HepG2 (cell line): Measurements from ENCODE around the gene PLXNA1. TPM values are rescaled to one million over a fixed set of nuclear protein-coding genes. Genes with fewer than 3 reads are reported as not detected.

Source experiments
- ATAC-seq: fragments of 200-7000 bp; cut with Tn5 transposase; 3 replicates; pipeline ENCODE4 v1.9.1; 2020; ENCODE audit warnings: mild to moderate bottlenecking, moderate library complexity
- BruUV-seq: library from RNA; stranded (reverse); fragments of 400-500 nt; replicated peaks from 2 replicates; lab custom pipeline; 2021; lab: Mats Ljungman, UMichigan
- CTCF ChIA-PET: fragments of 300-600 bp; formaldehyde crosslinking; extraction: SDS; loops from one replicate; lab custom pipeline; 2021; ENCODE audit warnings: low total read pairs, inconsistent platforms, low intra/inter-chr PET ratio; lab: Yijun Ruan, JAX
- POLR2A ChIA-PET: fragments of 350-600 bp; sonication (Branson Sonifier 250); formaldehyde crosslinking; loops from one replicate; lab custom pipeline; 2020; ENCODE audit warnings: antibody characterized with exemption, inconsistent platforms; lab: Yijun Ruan, JAX
- DNase-seq: peaks from one replicate; pipeline ENCODE4 v3.0.0-alpha.2; 2015; ENCODE audit warnings: low spot score
- FAIRE-seq: peaks from 3 replicates; lab custom pipeline; 2011; peaks lifted over from hg19 to GRCh38; lab: Jason Lieb, UNC
- H2AFZ ChIP-seq: one replicate; pipeline ENCODE4 v1.6.1; 2011; ENCODE audit warnings: low read length, inconsistent platforms
- H3K27ac ChIP-seq: fragments of 300-600 bp; 3 replicates; pipeline ENCODE4 v1.8.0; 2011; ENCODE audit warnings: mixed run types, mild to moderate bottlenecking, mixed read lengths, low read length, inconsistent platforms; ENCODE audit not compliant: insufficient read depth; ENCODE audit errors: extremely low read length
- H3K27me3 ChIP-seq, 2 experiments: fragments of 200-600 bp in 1 of 2; 2 replicates in 1 of 2; 3 replicates in 1 of 2; pipeline versions ENCODE4 v1.6.0 to v1.8.0; 2011; ENCODE audit warnings: low read length in 2 of 2, mild to moderate bottlenecking in 2 of 2, moderate library complexity in 2 of 2, inconsistent platforms in 1 of 2; ENCODE audit not compliant: insufficient read depth in 2 of 2, control insufficient read depth in 1 of 2
- H3K36me3 ChIP-seq, 2 experiments: fragments of 200-600 bp in 1 of 2; replicated peaks in 1 of 2; 2 replicates in 1 of 2; 3 replicates in 1 of 2; pipeline versions ENCODE4 v1.5.1 to v1.8.0; 2011; ENCODE audit warnings: low read length in 2 of 2, inconsistent platforms in 1 of 2; ENCODE audit not compliant: insufficient read depth in 2 of 2, control insufficient read depth in 1 of 2
- H3K4me1 ChIP-seq: 2 replicates; pipeline ENCODE4 v1.5.1; 2012; ENCODE audit warnings: low read length, inconsistent platforms; ENCODE audit not compliant: insufficient read depth
- H3K4me2 ChIP-seq: 2 replicates; pipeline ENCODE4 v1.6.0; 2011; ENCODE audit warnings: low read depth, low read length, inconsistent platforms
- H3K4me3 ChIP-seq, 3 experiments: fragments of 200-600 bp in 1 of 3; sonication (generic), shearing (Covaris generic) in 1 of 3; replicated peaks in 1 of 3; 2 replicates each; pipeline ENCODE4 v1.5.1; 2011 to 2016; ENCODE audit warnings: low read length in 3 of 3, inconsistent platforms in 2 of 3, low read depth in 2 of 3, mild to moderate bottlenecking in 2 of 3, control low read depth in 1 of 3, mixed read lengths in 1 of 3; ENCODE audit not compliant: insufficient read depth in 1 of 3
- H3K79me2 ChIP-seq: one replicate; pipeline ENCODE4 v1.6.1; 2011; ENCODE audit warnings: low read length, inconsistent platforms; ENCODE audit not compliant: insufficient read depth
- H3K9ac ChIP-seq: 2 replicates; pipeline ENCODE4 v1.6.0; 2011; ENCODE audit warnings: mild to moderate bottlenecking, low read depth, low read length, inconsistent platforms; ENCODE audit not compliant: insufficient read depth
- H3K9me3 ChIP-seq: 2 replicates; pipeline ENCODE4 v1.5.1; 2012; ENCODE audit warnings: mild to moderate bottlenecking, low read length
- H4K20me1 ChIP-seq: 2 replicates; pipeline ENCODE4 v1.6.0; 2011; ENCODE audit warnings: inconsistent platforms, mild to moderate bottlenecking, low read length, moderate library complexity; ENCODE audit not compliant: insufficient read depth
- STAG1 ChIP-seq: sonication (generic); formaldehyde crosslinking; IDR thresholded peaks from 2 replicates; pipeline ENCODE4 v1.4.0; 2020; ENCODE audit warnings: missing genetic modification reagents
- WGBS: methylation state at CpG from one replicate; pipeline ENCODE4 v1.1.6; 2017; ENCODE audit warnings: low lambda C conversion rate; 5-methylcytosine and 5-hydroxymethylcytosine counted together
- in situ Hi-C: cut with HindIII; loops from 2 replicates; pipeline ENCODE4 v1.10.0; 2017; ENCODE audit warnings: low pct_unique_long_range_greater_than_20kb; ENCODE audit not compliant: extremely low pct_ligation_motif_present
- intact Hi-C: fragments of 100-400 bp; cut with micrococcal nuclease; formaldehyde crosslinking; loops from one replicate; pipeline ENCODE4 v1.10.0; 2022; ENCODE audit not compliant: unreplicated experiment
- polyA plus RNA-seq, 8 experiments: library from polyadenylated mRNA; depleted of rRNA in 3 of 8; stranded (reverse) in 7 of 8; unstranded in 1 of 8; fragments of >200 nt; fragmentation: Illumina TruSeq in 4 of 8; extraction: Trizol in 4 of 8; gene quantifications; 2 replicates each; pipeline versions ENCODE4 v1.2.1 to v1.2.3, GENCODE V29; 2011 to 2016; ENCODE audit warnings: low read depth in 4 of 8, missing spikeins in 1 of 8, mixed read lengths in 1 of 8; ENCODE audit not compliant: insufficient read depth in 1 of 8
- total RNA-seq, 5 experiments: library from RNA; depleted of rRNA; stranded (reverse); fragments of >200 nt; fragmentation: Illumina TruSeq; extraction: Trizol; gene quantifications; 2 replicates each; pipeline ENCODE4 v1.2.3, GENCODE V29; 2016; ENCODE audit warnings: low read depth in 1 of 5
- TF ChIP-seq, protein P1 (sequence below): sonication (generic); formaldehyde crosslinking; IDR thresholded peaks from 2 replicates; pipeline ENCODE4 v1.5.0; 2020; ENCODE audit warnings: mild to moderate bottlenecking, missing genetic modification reagents, moderate library complexity
- TF ChIP-seq, protein P2 (sequence below): IDR thresholded peaks from 2 replicates; pipeline ENCODE4 v1.6.1; 2016
- TF ChIP-seq, protein P3 (sequence below): sonication (generic); formaldehyde crosslinking; IDR thresholded peaks from 2 replicates; pipeline ENCODE4 v1.9.0; 2021; ENCODE audit warnings: mild to moderate bottlenecking, missing genetic modification reagents
- TF ChIP-seq, protein P4 (sequence below): sonication (generic); formaldehyde crosslinking; IDR thresholded peaks from 2 replicates; pipeline ENCODE4 v1.4.0; 2020; ENCODE audit warnings: missing genetic modification reagents

Gene PLXNA1
- total and polyA plus RNA-seq, 2 of the 13 experiments (the other 11 are each of a cell fraction or from before 2014, with no cell fraction given) = 16.6 to 18.2 TPM

DNA sequence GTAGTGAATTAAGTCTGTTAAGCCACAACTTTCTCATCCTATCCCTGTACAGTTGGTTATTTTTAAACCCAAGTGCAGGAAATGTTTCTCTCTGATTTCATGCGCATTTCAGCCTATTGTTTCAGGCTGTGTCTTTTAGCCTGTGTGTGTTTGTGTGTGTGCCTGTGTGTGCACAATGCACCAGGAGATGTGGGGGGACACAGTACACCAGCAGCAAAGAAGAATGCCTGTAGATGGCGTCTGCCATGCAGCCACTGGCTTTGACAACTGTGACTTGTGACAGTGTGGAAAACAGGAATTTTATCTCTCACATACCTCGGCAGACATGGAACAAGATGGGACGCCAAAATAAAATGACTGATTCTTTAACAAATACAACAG lies 43.6 kb upstream of the PLXNA1 start:
- no TSS peak for BruUV-seq
- ChIA-PET CTCF (no interaction called here), POLR2A (no interaction called here)
- Histone ChIP-seq H3K4me1 (no peaks in the 10 kb centered on the region), H4K20me1 (no peaks in the 10 kb centered on the region), H3K9me3 (no peaks in the 10 kb centered on the region), H2AFZ (no peak overlapping the region), H3K9ac (no peak overlapping the region), H3K4me2 (no peak overlapping the region), H3K27ac (no peak overlapping the region), H3K27me3 (no peaks in the 10 kb centered on the region), H3K36me3 (peaks cover 0 to 2% of the 10 kb centered on the region in 2 experiments; a peak in 2 of 5 replicates), H3K79me2 (no peaks in the 10 kb centered on the region), H3K4me3 (no peak overlapping the region)
- DNase-seq (no peak), FAIRE-seq (peak; percentile 21), ATAC-seq (peak; percentile 69)
- in situ Hi-C loops = no loop called here
- TF ChIP-seq, protein P1, sequence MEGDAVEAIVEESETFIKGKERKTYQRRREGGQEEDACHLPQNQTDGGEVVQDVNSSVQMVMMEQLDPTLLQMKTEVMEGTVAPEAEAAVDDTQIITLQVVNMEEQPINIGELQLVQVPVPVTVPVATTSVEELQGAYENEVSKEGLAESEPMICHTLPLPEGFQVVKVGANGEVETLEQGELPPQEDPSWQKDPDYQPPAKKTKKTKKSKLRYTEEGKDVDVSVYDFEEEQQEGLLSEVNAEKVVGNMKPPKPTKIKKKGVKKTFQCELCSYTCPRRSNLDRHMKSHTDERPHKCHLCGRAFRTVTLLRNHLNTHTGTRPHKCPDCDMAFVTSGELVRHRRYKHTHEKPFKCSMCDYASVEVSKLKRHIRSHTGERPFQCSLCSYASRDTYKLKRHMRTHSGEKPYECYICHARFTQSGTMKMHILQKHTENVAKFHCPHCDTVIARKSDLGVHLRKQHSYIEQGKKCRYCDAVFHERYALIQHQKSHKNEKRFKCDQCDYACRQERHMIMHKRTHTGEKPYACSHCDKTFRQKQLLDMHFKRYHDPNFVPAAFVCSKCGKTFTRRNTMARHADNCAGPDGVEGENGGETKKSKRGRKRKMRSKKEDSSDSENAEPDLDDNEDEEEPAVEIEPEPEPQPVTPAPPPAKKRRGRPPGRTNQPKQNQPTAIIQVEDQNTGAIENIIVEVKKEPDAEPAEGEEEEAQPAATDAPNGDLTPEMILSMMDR (CRISPR knock-in tag) = peak; percentile 54
- peak; percentile 53 for TF ChIP-seq STAG1
- TF ChIP-seq, protein P2, sequence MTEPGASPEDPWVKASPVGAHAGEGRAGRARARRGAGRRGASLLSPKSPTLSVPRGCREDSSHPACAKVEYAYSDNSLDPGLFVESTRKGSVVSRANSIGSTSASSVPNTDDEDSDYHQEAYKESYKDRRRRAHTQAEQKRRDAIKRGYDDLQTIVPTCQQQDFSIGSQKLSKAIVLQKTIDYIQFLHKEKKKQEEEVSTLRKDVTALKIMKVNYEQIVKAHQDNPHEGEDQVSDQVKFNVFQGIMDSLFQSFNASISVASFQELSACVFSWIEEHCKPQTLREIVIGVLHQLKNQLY = no peak
- TF ChIP-seq, protein P3, sequence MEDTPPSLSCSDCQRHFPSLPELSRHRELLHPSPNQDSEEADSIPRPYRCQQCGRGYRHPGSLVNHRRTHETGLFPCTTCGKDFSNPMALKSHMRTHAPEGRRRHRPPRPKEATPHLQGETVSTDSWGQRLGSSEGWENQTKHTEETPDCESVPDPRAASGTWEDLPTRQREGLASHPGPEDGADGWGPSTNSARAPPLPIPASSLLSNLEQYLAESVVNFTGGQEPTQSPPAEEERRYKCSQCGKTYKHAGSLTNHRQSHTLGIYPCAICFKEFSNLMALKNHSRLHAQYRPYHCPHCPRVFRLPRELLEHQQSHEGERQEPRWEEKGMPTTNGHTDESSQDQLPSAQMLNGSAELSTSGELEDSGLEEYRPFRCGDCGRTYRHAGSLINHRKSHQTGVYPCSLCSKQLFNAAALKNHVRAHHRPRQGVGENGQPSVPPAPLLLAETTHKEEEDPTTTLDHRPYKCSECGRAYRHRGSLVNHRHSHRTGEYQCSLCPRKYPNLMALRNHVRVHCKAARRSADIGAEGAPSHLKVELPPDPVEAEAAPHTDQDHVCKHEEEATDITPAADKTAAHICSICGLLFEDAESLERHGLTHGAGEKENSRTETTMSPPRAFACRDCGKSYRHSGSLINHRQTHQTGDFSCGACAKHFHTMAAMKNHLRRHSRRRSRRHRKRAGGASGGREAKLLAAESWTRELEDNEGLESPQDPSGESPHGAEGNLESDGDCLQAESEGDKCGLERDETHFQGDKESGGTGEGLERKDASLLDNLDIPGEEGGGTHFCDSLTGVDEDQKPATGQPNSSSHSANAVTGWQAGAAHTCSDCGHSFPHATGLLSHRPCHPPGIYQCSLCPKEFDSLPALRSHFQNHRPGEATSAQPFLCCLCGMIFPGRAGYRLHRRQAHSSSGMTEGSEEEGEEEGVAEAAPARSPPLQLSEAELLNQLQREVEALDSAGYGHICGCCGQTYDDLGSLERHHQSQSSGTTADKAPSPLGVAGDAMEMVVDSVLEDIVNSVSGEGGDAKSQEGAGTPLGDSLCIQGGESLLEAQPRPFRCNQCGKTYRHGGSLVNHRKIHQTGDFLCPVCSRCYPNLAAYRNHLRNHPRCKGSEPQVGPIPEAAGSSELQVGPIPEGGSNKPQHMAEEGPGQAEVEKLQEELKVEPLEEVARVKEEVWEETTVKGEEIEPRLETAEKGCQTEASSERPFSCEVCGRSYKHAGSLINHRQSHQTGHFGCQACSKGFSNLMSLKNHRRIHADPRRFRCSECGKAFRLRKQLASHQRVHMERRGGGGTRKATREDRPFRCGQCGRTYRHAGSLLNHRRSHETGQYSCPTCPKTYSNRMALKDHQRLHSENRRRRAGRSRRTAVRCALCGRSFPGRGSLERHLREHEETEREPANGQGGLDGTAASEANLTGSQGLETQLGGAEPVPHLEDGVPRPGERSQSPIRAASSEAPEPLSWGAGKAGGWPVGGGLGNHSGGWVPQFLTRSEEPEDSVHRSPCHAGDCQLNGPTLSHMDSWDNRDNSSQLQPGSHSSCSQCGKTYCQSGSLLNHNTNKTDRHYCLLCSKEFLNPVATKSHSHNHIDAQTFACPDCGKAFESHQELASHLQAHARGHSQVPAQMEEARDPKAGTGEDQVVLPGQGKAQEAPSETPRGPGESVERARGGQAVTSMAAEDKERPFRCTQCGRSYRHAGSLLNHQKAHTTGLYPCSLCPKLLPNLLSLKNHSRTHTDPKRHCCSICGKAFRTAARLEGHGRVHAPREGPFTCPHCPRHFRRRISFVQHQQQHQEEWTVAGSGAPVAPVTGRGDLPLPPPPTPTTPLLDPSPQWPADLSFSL (CRISPR knock-in tag) = peak; percentile 77
- TF ChIP-seq, protein P4, sequence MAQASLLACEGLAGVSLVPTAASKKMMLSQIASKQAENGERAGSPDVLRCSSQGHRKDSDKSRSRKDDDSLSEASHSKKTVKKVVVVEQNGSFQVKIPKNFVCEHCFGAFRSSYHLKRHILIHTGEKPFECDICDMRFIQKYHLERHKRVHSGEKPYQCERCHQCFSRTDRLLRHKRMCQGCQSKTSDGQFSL (CRISPR knock-in tag) = peak; percentile 36; the same call in 1 of the 2 replicates
- 70% methylated on average over 4 of the region's 4 CpGs for WGBS
- intact Hi-C loops = no loop called here
